Endothelial cell of umbilical vein (primary cell): ENCODE data around the gene SCAMP5. TPM values are rescaled to one million over a fixed set of nuclear protein-coding genes. Genes with fewer than 3 reads are reported as not detected.

Source experiments
- BruUV-seq: library from RNA; stranded (reverse); fragments of 400-500 nt; replicated peaks from 2 replicates; lab custom pipeline; 2021; lab: Mats Ljungman, UMichigan
- CTCF ChIA-PET: fragments of 300-600, 350-600 bp; sonication (Branson Sonifier 250); formaldehyde crosslinking; loops from one replicate; lab custom pipeline; 2021; ENCODE audit warnings: antibody characterized with exemption, inconsistent platforms; lab: Charles Lee
- POLR2A ChIA-PET: fragments of 300-600, 350-600 bp; sonication (Branson Sonifier 250); formaldehyde crosslinking; loops from one replicate; lab custom pipeline; 2021; ENCODE audit warnings: antibody characterized with exemption, inconsistent platforms; lab: Charles Lee
- DNase-seq: peaks from one replicate; pipeline ENCODE4 v3.0.0-alpha.2; 2011; ENCODE audit warnings: low read depth, low spot score
- FAIRE-seq: peaks from 2 replicates; lab custom pipeline; 2011; peaks lifted over from hg19 to GRCh38; lab: Jason Lieb, UNC
- H2AFZ ChIP-seq: 2 replicates; pipeline ENCODE4 v1.6.0; 2012; ENCODE audit warnings: low read depth, low read length, control low read depth, inconsistent platforms
- H3K27ac ChIP-seq: 2 replicates; pipeline ENCODE4 v1.5.1; 2011; ENCODE audit warnings: low read depth, mild to moderate bottlenecking, control low read depth, low read length, moderate library complexity; ENCODE audit not compliant: insufficient read depth
- H3K27me3 ChIP-seq, 2 experiments: 2 replicates each; pipeline versions ENCODE4 v1.6.0 to v1.6.1; 2011; ENCODE audit warnings: low read length in 2 of 2, mixed read lengths in 1 of 2; ENCODE audit not compliant: control insufficient read depth in 2 of 2, insufficient read depth in 2 of 2
- H3K36me3 ChIP-seq, 2 experiments: 2 replicates in 1 of 2; 3 replicates in 1 of 2; pipeline ENCODE4 v1.5.1; 2011; ENCODE audit warnings: low read length in 2 of 2, mild to moderate bottlenecking in 1 of 2, moderate library complexity in 1 of 2; ENCODE audit not compliant: control insufficient read depth in 2 of 2, insufficient read depth in 2 of 2; ENCODE audit errors: extremely low read depth in 1 of 2
- H3K4me1 ChIP-seq: 3 replicates; pipeline ENCODE4 v1.5.1; 2011; ENCODE audit warnings: mild to moderate bottlenecking, low read length; ENCODE audit not compliant: control insufficient read depth, insufficient read depth; ENCODE audit errors: extremely low read depth
- H3K4me2 ChIP-seq: 2 replicates; pipeline ENCODE4 v1.6.1; 2011; ENCODE audit warnings: low read length, control low read depth, mixed read lengths; ENCODE audit not compliant: insufficient read depth
- H3K4me3 ChIP-seq, 3 experiments: fragments of 200-600 bp in 1 of 3; sonication (generic), shearing (Covaris generic) in 1 of 3; replicated peaks in 1 of 3; 2 replicates each; pipeline ENCODE4 v1.5.1; 2011 to 2016; ENCODE audit warnings: control low read depth in 3 of 3, low read length in 3 of 3, mild to moderate bottlenecking in 2 of 3, inconsistent platforms in 1 of 3, low read depth in 1 of 3, moderate library complexity in 1 of 3; ENCODE audit not compliant: insufficient read depth in 1 of 3
- H3K79me2 ChIP-seq: 2 replicates; pipeline ENCODE4 v1.6.0; 2012; ENCODE audit warnings: low read length, inconsistent platforms; ENCODE audit not compliant: control insufficient read depth, insufficient read depth
- H3K9ac ChIP-seq: replicated peaks from 2 replicates; pipeline ENCODE3; 2011; ENCODE audit warnings: low read length, control low read depth; ENCODE audit not compliant: insufficient read depth; ENCODE audit errors: extremely low read depth
- H3K9me1 ChIP-seq: replicated peaks from 3 replicates; pipeline ENCODE4 v1.6.0; 2011; ENCODE audit warnings: mild to moderate bottlenecking, low read length; ENCODE audit not compliant: control insufficient read depth, insufficient read depth; ENCODE audit errors: extremely low read depth
- H3K9me3 ChIP-seq: replicated peaks from 2 replicates; pipeline ENCODE4 v1.5.1; 2012; ENCODE audit warnings: low read length, inconsistent platforms; ENCODE audit not compliant: control insufficient read depth, insufficient read depth
- H4K20me1 ChIP-seq: replicated peaks from 2 replicates; pipeline ENCODE3; 2011; ENCODE audit warnings: mild to moderate bottlenecking, low read length; ENCODE audit not compliant: control insufficient read depth, insufficient read depth; ENCODE audit errors: extremely low read depth
- EZH2 ChIP-seq: IDR thresholded peaks from 2 replicates; pipeline ENCODE4 v1.6.1; 2012; ENCODE audit warnings: borderline replicate concordance, low read depth, mild to moderate bottlenecking, moderate library complexity, low read length, inconsistent platforms; ENCODE audit not compliant: severe bottlenecking
- FOS ChIP-seq: IDR thresholded peaks from 2 replicates; pipeline ENCODE4 v1.6.1; 2011; ENCODE audit warnings: mild to moderate bottlenecking, low read length, moderate library complexity, borderline replicate concordance; ENCODE audit not compliant: insufficient read depth
- GATA2 ChIP-seq: IDR thresholded peaks from 2 replicates; pipeline ENCODE4 v1.7.0; 2011; ENCODE audit warnings: low read depth, mild to moderate bottlenecking, moderate library complexity, mixed read lengths, low read length; ENCODE audit not compliant: insufficient read length, insufficient read depth
- JUN ChIP-seq: IDR thresholded peaks from 2 replicates; pipeline ENCODE4 v1.6.1; 2011; ENCODE audit warnings: borderline replicate concordance, low read depth; ENCODE audit not compliant: insufficient read length, insufficient read depth
- MYC ChIP-seq: IDR thresholded peaks from one replicate; pipeline ENCODE4 v1.6.1; 2011; ENCODE audit warnings: mild to moderate bottlenecking, low read depth, low read length
- POLR2A ChIP-seq: IDR thresholded peaks from 2 replicates; pipeline ENCODE4 v1.6.1; 2012; ENCODE audit warnings: low read depth, mild to moderate bottlenecking, control low read depth, low read length
- POLR2AphosphoS5 ChIP-seq: IDR thresholded peaks from 2 replicates; pipeline ENCODE4 v1.6.1; 2012; ENCODE audit warnings: low read depth, mild to moderate bottlenecking, control low read depth, low read length, moderate library complexity; ENCODE audit not compliant: insufficient read depth
- dilution Hi-C: fragments of 300-500 bp; cut with MboI; formaldehyde crosslinking; loops from one replicate; pipeline ENCODE4 v1.15.0; 2019; ENCODE audit warnings: low sequenced_read_pairs; ENCODE audit not compliant: extremely low pct_ligation_motif_present
- intact Hi-C: fragments of 100-400 bp; cut with micrococcal nuclease; formaldehyde crosslinking; loops from one replicate; pipeline ENCODE4 v1.10.0; 2022
- polyA plus RNA-seq, 4 experiments: library from polyadenylated mRNA; depleted of rRNA in 3 of 4; stranded (reverse) in 3 of 4; unstranded in 1 of 4; fragments of >200 nt; gene quantifications; 2 replicates each; pipeline versions ENCODE4 v1.2.1 to v1.2.3, GENCODE V29; 2011 to 2012; ENCODE audit warnings: missing spikeins in 1 of 4
- total RNA-seq: library from RNA; stranded (reverse); gene quantifications from 2 replicates; pipeline ENCODE4 v1.2.3, GENCODE V29; 2021
- TF ChIP-seq, protein P1 (sequence below): IDR thresholded peaks from 2 replicates; pipeline ENCODE4 v1.6.1; 2011; ENCODE audit not compliant: insufficient read depth, insufficient read length
- TF ChIP-seq, protein P2 (sequence below), 2 donors: IDR thresholded peaks; 1 replicate in 1 of 2; 2 replicates in 1 of 2; pipeline ENCODE4 v1.5.1; 2011; ENCODE audit warnings: low read length in 2 of 2, mild to moderate bottlenecking in 2 of 2, moderate library complexity in 2 of 2, control low read depth in 1 of 2, inconsistent platforms in 1 of 2, low read depth in 1 of 2; ENCODE audit not compliant: insufficient read depth in 1 of 2; ENCODE audit errors: extremely low read depth in 1 of 2

Gene SCAMP5
- total and polyA plus RNA-seq, 2 donors (not counting 3 experiments of a cell fraction or from before 2014, with no cell fraction given) = 1.9 to 6.2 TPM

DNA sequence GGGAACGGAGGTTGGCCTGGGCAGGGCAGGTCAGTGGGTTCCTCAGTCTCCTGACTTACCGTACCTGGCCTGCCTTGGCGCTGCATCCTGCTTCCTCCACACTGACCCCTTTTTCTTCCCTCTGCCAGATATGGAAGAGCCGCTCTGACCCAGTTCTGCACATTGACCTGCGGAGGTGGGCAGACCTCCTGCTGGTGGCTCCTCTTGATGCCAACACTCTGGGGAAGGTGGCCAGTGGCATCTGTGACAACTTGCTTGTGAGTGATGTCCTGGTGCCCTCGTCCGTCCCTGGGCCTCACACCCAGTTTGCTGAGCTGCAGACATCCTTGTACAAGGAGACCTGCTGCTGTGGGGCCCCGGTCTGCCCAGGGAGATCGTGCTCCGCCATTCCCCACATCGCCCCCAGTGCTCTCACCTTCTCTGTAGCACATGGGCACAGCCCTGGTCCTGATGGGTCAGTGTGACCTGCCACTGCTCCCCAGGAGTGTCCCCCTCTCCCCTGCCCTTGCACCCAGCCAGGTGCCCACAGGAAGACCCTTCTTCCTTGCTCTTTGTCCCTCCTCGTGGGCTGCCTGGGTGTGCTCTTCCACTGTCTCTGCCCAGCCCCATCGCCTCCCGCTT, 49.0 kb downstream of the SCAMP5 start:
- Histone ChIP-seq H3K9me3 (no peaks in the 10 kb centered on the region), H3K79me2 (no peaks in the 10 kb centered on the region), H3K4me1 (peaks cover 34% of the 10 kb centered on the region), H3K4me3 (no peak overlapping the region), H4K20me1 (no peaks in the 10 kb centered on the region), H3K27ac (peak overlapping the region; percentile 85), H2AFZ (no peak overlapping the region), H3K27me3 (no peaks in the 10 kb centered on the region), H3K9ac (peak overlapping the region; percentile 45), H3K4me2 (no peak overlapping the region), H3K36me3 (no peaks in the 10 kb centered on the region), H3K9me1 (no peaks in the 10 kb centered on the region)
- ChIA-PET POLR2A (interaction anchor here (0.6 to 2.7 kb wide), 5 partner anchors 14 to 160 kb away, joined by 3 to 20 read pairs (median 8); partner anchors contain the start of gene C15orf39), CTCF (interaction anchor here (0.7 to 4.5 kb wide), 23 partner anchors 10 to 164 kb away, joined by 3 to 122 read pairs (median 6); partner anchors contain the start of gene C15orf39)
- FAIRE-seq = no peak
- BruUV-seq = TSS peak; percentile 7
- DNase-seq = no peak
- dilution Hi-C loops = no loop called here
- TF ChIP-seq JUN (no peak), MYC (no peak), EZH2 (no peak)
- TF ChIP-seq, protein P1, sequence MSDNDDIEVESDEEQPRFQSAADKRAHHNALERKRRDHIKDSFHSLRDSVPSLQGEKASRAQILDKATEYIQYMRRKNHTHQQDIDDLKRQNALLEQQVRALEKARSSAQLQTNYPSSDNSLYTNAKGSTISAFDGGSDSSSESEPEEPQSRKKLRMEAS = no peak
- intact Hi-C loops = no loop called here

DNA sequence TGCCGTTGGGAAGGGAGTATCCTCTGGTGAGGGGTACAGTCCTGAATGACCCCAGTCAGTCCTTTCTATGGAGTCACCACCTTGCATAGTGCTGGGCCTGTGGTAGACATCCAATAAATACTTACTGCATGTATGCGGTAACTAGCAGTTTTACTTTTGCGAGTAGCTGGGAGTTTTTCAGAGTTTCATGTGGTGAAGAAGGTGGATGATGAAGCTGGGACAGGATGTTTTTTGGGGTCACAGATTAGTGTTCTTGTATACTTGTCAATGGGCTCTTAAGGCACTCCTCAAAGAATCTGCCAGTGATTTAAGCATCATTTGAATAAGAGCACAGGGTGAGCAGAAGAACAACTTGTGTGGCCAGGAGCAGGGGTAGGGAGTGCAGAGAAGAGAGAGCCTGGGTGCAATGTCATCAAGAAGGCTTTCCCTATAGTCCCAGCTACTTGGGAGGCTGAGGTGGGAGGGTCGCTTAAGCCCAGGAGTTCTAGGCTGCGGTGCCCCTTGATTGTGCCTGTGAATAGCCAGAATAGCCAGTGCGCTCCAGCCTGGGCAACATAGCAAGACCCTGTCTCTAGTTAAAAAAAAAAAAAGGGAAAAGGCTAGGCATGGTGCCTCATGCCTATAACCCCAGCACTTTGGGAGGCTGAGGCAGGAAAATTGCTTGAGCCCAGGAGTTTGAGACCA, 50.1 kb downstream of the SCAMP5 start:
- ChIA-PET POLR2A (no interaction called here), CTCF (interaction anchor here (0.8 to 4.5 kb wide), 3 partner anchors 21 to 155 kb away, joined by 3 to 122 read pairs (median 3); partner anchors contain the start of gene C15orf39)
- TF ChIP-seq JUN (no peak), POLR2A (no peak), FOS (no peak), EZH2 (no peak), MYC (no peak), POLR2AphosphoS5 (no peak), GATA2 (no peak)
- TF ChIP-seq, protein P2, sequence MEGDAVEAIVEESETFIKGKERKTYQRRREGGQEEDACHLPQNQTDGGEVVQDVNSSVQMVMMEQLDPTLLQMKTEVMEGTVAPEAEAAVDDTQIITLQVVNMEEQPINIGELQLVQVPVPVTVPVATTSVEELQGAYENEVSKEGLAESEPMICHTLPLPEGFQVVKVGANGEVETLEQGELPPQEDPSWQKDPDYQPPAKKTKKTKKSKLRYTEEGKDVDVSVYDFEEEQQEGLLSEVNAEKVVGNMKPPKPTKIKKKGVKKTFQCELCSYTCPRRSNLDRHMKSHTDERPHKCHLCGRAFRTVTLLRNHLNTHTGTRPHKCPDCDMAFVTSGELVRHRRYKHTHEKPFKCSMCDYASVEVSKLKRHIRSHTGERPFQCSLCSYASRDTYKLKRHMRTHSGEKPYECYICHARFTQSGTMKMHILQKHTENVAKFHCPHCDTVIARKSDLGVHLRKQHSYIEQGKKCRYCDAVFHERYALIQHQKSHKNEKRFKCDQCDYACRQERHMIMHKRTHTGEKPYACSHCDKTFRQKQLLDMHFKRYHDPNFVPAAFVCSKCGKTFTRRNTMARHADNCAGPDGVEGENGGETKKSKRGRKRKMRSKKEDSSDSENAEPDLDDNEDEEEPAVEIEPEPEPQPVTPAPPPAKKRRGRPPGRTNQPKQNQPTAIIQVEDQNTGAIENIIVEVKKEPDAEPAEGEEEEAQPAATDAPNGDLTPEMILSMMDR (IDR thresholded peaks at IDR 0.05; ENCODE audit: extremely low read depth in 1 of 2, insufficient read depth in 1 of 2, low read depth in 1 of 2, low read length in 2 of 2) = no peak
- TF ChIP-seq, protein P1 = no peak
- FAIRE-seq (no peak), DNase-seq (no peak)
- Histone ChIP-seq H3K27ac (no peak overlapping the region), H3K4me3 (no peak overlapping the region), H3K27me3 (no peaks in the 10 kb centered on the region), H4K20me1 (no peaks in the 10 kb centered on the region), H3K4me2 (no peak overlapping the region), H3K9me3 (no peaks in the 10 kb centered on the region), H3K4me1 (peaks cover 34% of the 10 kb centered on the region), H3K9ac (no peak overlapping the region), H3K9me1 (no peaks in the 10 kb centered on the region), H3K79me2 (no peaks in the 10 kb centered on the region), H2AFZ (no peak overlapping the region), H3K36me3 (no peaks in the 10 kb centered on the region)
- intact Hi-C loops (no loop called here), dilution Hi-C loops (no loop called here)
- BruUV-seq = no TSS peak
